C1 segment of cervical spinal cord (tissue), 14 donors: ENCODE data around the gene SUPT20HL1.
"Not testable (repeated sequence)": the region's sequence is repeated elsewhere in the genome, so short reads cannot be mapped to it uniquely, and the experiment has no call there.

ENCODE experiments used
- DNase-seq, 14 donors: peaks; one replicate each; lab custom pipeline; 2025; lab: John Stamatoyannopoulos, UW

SUPT20HL1 gene

DNA sequence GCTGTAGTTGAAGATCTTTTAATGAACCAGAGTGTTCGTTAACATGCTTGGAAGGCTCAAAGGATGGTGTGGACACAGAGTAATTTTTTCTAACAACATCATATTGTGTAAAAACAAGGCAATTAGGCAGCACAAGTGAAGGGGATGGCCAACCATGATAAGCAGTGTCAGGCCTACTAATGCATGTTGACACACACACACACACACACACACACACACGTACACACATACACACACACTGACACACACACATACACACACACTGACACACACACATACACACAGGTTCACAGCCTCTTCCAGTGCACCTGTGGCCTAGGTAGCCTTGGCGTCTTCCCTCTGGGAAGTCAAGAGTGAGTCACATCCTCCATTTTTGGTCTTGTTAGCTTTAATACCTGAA, at the start of gene SUPT20HL1:
SUPT20HL1 (plus strand) TSS at position 368 of the 400 bp plus-strand sequence. CDS start 2,122 bp downstream, outside the sequence.
- DNase-seq, result no peak

DNA sequence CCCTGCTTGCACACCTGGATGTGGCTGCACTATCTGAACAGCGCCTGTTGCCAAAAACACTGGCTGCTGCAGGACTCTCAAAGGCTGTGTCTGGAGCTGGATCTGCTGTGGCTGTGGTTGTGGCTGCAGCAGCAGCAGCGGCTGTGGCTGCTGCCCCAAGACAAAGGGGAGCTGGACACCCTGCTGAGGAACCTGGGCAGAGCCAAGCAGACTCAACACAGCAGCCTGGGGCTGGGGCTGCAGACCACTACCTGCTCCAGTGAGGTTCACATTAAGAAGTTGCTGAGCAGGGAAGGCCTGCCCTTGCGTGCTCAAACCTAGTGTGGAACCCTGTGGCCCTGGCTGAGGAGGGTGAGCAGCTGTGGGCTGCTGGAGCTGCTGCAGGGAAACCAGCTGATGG, 49.5 kb upstream of the SUPT20HL1 start:
- not testable (repeated sequence) for DNase-seq

DNA sequence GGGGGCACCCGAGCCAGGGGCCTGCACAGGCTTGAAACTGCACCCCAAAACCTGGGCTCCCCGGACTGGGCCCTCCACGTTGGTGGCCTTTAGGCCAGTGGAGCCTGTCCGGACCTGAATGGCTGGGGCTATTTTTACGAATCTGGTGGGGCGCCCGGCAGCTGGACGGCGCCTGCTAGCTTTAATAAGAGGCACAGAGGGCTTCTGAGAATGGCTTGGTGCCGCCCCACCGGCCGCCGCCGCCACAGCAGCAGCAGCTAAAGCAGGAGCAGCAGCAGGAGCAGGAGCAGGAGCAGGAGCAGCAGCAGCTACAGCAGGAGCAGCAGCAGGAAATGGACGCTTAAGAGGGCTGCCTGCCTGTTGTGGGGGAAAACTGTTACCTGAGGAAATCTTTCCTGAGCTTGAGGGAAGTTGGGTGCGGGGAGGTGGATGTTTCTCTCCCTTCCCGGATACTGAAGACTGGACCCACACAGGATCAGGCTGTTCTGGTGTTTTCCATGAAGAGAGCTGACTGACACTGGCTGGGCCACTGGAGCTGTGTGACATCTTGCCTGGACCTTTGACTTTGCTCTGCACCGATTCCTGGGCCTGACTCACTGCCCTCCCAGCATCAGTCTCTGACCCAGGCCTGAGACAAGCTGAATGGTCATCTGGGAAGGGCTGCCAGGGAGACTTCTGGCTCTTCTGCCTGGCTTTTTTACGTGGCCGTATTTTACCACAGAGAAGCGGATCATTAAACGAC, 48.8 kb upstream of the SUPT20HL1 start:
- not testable (repeated sequence) for DNase-seq

DNA sequence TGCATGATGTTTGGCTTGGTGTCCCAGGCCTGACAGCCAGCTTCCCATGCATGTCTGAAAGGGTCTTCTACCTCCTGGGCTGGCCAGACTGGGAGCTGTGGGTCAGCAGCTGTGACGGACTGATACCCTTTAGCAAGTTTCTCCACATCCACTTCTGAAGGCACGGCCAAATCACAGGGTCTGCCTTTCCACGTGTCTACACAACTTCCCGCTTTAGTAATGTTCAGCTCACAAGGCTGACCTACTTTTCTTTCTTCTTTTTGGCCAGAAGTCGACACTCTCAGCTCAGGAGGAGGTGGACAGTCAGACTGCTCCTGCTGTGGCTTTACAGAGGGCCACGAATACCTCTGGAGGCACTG, 48.2 kb upstream of the SUPT20HL1 start:
- DNase-seq, result peak in 2 of 14 donors; percentile 0 to 1

DNA sequence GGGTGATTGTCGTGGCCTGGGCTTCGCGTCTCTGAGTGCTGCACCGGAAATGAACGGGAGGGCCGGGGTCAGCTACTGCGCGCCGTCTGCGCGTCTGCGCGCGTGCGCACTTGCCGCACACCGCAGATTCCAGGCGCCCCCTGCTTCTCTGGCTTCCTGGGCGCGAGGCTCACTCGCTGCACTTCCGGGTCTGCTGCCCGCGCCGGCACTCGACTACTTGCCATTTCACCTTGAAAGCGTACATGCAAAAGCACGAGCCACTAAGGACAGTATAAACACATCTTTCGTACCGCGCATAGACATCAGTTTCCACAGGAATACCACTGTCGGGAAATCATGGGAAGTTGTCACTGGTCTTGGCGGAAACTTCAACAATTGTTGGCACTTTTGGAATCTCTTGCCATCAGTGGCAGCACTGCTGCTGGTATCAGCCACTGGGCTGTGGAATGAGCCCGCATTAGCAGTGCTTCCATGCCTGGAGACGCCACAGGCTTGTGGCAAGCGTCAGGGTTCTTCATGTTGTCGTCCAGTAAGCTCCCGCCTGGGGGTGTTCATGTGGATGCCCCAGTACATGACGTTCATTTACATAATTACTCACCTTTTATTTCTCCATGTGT, 46.3 kb upstream of the SUPT20HL1 start, which contains the start of gene SUPT20HL2:
SUPT20HL2 (minus strand) TSS at position 51 of the 617 bp plus-strand sequence. CDS start 754 bp downstream, outside the sequence.
- DNase-seq, result no peak

DNA sequence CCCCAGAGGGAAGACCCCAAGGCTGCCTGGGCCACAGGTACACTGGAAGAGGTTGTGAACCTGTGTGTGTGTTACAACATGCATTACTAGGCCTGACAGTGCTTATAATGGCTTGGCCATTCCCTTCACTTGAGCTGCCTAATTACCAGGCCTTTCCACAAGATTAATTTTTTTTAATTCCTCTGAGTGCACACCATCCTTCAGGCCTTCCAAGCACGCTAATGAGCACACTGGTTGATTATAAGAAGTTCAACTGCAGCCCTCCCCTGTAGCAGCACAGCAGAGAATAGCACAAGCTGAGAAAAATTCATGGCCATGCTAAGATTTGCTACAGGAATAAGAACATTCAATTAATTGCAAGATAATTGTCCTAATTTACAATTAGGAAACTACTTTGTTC, 44.3 kb upstream of the SUPT20HL1 start:
- DNase-seq, result no peak

DNA sequence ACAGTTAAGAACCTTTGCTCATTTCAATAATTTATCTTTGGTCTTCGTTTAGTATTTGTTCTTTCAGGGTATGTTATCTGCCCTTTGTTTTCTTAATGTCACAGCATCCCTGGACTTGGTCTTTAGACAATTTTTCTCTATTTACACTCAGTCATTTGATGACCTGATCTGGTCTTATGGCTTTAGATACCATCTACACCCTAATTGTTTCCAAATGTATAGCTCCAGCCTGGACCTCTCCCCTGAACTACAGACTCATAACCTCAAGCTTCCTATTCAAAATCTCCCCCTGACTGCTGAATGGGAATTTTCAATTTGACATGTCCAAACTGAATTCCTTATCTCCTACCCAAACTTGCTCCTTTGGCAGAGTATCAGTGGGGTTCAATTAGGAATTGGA, 42.9 kb upstream of the SUPT20HL1 start:
- DNase-seq, result no peak

DNA sequence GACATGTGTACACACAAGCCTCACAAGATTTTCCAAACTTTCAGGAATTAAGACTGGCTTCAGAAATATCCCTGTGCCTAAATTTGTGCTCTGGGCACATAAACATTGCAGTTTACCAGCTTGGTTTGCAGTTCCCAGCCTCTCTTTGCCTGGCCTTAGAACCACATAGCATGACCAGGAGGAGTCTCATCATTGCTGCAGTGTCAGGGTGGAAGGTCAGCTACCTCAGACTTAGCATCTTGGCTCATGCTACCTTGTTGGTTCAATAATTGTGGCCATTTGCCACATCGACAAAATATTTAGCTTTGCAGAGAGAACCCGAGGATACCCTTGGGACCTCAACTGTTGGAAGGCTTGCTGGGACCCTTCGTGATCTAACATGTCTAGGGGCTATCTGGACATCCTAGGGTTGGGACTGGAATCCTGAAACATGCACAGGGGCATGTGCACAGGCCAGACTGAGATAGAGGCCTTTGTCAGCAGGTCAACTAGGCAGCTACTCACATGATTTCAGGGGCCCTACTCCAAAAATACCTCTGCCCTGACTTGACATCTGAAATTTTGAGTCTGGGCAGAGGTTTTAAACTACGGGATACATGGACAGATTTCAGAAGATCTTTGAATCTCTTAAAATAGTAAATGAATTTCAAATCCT, 38.6 kb upstream of the SUPT20HL1 start:
- DNase-seq, result no peak

DNA sequence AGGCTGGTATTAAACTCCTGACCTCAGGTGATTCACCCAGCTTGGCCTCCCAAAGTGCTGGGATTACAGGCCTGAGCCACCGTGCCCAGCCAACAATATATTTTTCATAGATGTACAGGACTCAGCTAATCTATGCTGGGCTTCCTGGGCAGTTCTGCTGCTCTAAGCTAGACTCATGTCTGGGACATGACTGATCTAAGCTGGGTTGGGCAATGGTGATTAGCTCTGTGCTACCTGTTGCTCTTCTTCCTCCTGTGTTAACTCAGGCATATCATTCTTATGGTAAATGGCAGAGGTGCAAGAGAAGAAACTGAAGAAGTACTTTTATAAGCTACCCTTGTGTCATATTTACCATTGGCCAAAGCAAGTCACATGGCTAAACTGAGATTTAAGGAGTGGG, 35.2 kb upstream of the SUPT20HL1 start:
- no peak for DNase-seq

DNA sequence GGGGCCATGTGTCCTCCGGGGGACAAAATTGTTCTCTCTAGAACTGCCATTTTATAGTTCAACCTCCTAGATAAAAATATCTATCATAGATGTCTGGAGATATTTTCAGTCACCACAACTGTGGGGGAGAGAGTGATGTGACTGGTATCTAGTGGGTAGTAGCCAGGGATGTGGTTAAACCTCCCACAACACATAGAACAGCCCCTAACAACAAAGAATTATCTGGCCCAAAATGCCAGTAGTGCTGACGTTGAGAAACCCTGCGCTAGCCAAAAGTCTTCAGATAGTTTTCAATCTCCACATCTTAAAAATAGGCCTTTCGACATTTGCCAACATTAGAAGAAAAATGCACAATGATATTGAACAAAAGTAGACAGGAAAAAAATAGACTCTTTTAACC, 27.6 kb upstream of the SUPT20HL1 start:
- DNase-seq, result no peak

DNA sequence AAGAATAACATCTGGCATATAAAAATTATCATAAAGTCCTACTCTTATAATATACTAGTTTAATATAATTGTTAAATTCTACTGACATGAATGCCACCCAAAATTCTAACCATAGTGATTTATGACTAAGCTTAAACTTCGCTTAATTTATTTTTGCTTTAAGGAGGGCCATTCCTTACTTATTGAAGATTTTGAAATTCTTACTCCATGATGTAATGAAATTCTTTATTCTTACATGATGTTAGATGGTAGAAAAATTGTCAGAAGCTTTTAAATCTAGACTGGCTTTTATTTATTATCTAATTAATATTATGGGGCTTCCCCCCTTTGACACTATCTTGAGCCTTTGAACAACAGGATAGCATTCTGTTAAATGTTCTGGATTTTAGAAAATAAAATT, 27.1 kb upstream of the SUPT20HL1 start:
- DNase-seq, result no peak

DNA sequence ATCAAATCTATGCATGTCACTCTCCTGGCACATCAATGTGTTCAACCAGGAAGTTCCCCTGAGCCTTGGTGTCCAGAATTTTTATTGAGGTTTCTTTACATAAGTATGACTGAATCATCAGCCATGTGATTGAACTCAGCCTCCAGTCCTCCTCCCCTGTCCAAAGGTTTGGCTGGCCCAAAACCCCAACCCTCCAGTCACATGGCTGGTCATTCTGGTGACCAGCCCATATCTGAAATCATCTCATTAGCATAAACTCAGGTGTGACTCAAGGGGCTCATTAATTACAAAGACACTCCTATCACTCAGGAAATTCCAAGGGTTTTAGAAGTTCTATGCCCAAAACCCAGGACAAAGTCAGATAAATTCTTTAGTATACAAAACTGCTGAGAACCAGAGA, 26.0 kb upstream of the SUPT20HL1 start:
- DNase-seq, result no peak

DNA sequence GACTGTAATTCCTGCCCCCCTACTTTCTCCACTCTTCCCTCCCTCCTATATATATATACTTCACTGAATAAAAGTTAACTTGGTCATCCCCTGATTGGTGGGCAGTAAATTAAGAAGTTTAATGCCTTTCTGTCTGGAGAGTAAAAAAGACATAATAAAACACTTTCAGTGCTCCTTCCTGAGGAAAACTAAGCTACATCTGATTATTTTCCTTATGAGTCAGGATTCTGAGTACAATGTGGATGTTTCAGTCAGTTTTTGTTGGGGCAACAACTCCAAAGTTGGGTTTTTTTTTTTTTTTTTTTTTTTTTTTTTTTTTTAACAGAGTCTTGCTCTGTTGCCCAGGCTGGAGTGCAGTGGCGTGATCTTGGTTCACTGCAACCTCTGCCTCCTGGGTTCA, 24.6 kb upstream of the SUPT20HL1 start:
- no peak for DNase-seq

DNA sequence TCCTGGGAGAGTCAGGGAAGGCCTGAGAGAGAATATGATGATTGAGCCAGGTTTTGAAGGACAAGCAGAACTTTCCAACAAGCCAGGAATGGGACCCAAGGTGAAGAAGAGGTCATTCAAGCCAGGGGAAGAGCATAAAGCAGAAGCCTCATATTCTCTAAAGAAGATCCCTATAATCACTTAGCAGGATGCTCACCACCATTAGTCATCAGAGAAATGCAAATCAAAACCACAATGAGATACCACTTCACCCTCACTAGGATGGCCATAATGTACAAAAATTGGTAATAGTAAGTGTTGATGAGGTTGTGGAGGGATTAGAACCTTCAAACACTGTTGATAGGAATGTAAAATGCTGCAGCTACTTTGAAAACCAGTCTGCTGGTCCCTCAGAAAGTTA, 20.5 kb upstream of the SUPT20HL1 start:
- no peak for DNase-seq

DNA sequence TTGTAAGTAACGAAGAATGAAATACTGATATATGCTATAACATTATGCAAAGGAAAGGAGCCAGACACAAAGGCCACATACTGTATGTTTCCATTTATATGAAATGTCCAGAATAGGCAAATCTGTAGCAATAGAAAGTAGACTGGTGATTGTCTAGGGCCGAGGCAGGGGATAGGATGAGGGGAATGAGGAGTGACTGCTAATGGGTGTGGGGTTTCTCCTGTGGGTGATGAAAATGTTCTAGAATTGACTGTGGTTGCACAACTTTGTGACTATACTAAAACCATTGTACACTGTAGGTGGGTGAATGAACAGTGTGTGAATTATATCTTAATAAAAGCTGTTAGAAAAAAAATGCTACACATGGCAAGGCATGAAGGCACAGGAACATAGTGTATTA, 19.9 kb upstream of the SUPT20HL1 start:
- no peak for DNase-seq

DNA sequence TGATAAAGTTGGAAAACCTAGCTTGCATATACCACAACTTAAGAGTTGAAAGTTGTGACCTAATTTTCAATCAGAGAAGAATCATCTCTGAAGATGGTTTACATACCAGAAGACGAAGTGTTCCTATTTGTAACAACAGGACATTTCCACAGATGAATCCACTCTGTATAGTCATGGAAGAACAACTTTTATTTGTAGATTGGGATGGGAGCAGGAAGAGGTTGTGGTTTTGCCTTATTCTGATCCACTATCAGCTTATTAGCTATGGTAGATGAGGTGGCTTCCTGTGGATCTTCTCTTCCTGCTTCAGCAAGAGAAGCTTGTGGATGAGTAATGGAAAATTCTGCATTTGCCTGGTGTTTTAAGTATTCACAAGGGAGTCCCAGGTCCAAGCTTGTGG, 18.6 kb upstream of the SUPT20HL1 start:
- no peak for DNase-seq

DNA sequence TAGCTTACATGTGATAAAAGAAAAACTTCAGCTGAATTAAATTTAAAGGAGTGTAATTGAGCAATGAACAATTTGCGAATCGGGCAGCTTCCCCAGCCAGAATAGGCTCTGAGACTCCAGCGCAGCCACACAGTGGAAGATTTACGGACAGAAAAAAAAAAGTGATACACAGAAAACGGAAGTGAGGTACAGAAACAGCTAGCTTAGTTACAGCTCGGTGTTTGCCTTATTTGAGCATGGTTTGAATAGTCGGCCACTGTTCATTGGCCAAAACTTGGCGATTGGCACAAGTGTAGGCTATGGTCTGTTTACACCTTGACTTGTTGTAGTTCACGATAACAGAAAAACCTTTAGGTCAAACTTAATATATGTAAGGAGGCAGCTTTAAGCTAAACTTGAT, 16.7 kb upstream of the SUPT20HL1 start:
- DNase-seq, result no peak

DNA sequence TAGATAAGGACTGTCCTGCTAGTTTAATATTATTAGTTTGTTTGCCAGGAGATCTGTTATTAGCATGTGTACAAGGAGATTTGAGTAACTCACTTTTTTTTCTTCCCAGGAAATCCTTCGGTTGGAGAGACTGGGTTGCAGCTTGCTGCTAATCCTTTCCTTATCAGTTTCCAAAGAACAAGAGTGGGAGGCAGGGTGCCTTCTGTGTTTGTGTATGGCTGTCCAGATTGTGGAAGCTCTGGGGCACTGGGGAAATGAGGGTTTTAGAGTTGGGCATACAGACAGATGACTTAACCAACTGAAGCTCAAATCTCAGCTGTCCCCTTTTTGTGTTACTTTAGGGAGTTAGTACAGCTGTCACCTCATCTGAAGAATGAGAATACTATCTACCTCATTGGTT, 12.6 kb upstream of the SUPT20HL1 start:
- DNase-seq, result no peak

DNA sequence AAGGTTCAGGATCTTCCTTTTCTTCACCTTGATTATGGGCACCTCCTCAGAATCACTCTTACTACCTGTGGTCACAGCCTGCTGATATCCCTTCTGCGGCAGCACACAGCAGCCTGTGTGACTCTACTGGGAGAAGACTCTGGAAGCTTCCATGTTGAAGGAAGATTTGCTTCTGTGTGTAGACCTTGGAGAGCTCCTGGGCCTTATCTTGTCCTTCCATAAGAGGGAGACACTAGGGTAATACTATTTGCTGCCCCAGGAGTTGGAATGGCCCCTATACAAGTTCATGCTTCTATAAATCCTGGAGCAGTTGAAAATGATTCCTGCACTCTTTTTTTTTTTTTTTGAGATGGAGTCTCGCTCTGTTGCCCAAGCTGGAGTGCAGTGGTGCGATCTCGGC, 10.2 kb upstream of the SUPT20HL1 start:
- no peak for DNase-seq

DNA sequence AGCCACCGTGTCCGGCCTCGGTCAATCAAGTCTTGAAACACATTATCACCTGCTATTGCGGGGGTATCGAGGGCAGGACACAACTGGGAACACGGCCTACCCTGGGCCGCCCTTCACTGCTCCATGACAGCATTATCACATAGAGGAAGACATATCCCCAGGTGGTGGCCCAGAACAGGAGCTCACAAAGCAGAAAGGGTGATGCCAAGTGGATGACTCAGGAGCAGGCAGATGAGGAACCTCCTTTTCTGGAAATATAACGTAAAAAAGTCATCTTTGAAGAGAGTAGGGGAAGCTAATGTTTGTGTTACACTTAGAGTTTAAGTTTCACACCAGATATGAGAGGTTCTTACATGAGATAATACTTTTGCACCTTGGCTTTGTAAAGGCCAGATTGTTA, 5.3 kb upstream of the SUPT20HL1 start:
- no peak for DNase-seq

DNA sequence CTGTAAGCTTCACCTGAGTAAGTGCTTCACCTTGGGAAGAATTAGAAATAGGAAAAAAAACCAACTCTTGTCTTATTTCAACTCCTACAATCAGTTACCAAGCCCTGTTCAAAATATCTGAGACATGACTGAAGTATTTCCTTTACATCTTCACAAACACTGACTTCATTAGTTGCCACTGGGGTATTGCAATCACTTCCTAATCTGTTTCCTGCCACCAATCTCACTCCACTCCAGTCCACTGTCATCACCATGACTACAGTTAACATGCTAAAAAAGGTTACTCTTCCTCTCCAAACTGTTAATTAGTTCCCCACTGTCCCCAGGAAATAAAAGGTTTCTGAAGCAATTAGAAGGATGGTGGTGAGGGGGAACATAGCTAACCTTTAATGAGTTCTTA, 3.3 kb upstream of the SUPT20HL1 start:
- no peak for DNase-seq

DNA sequence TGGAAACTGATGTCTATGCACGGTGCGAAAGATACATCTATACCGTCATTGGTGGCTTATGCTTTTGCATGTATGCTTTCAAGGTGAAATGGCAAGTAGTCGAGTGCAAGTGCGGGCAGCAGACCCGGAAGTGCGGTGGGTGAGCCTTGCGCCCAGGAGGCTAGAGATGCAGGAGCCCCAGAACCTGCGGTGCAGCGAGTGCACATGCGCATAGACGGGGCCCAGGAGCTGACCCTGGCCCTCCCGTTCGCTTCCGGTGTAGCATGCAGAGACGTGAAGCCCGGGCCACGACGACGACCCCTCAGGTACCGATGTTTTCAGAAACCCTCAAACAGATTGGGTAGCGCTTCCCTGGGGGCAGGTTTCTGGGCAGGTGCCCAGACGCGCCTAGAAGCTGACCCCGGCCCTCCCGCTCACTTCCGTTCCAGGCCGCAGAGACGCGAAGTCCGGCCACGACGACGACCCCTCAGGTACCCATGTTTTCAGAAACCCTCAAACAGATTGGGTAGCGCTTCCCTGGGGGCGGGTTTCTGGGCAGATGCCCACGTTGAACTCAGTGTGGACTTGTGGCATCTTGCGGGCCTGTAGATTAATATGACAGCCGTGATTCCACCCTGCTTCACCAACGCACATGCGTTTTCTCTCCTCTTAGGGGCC, 1.8 kb downstream of the SUPT20HL1 start:
- not testable (repeated sequence) for DNase-seq
